ENCODE measurements around the gene CORO2B. TPM values are rescaled to one million over a fixed set of nuclear protein-coding genes. Genes with fewer than 3 reads are reported as not detected.

CORO2B gene
- total and polyA plus RNA-seq, 11 donors = 3.0 to 9.1 (median 5.0) TPM

DNA sequence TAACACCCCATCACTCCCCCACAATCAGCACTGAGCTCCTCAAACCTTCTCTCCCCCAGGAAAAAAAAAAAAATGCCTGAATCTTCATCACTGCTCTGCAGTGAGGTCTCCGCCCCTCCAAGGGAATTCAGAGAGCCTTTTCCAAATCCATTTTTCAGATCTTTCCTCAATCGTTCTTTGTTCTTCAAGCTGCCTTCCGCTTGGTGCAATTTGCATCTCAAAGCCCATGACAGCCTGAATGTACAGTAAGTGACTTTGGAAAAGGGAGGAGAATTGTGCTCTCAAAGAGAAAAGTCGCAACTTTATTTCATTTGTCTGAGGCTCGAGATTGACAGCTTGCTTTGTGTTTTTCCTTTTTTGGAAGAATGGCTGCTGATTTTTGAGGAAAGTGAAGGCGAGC, 75.0 kb downstream of the CORO2B start:
- ATAC-seq (no peak), DNase-seq (no peak)
- intact Hi-C loops (cut with DNase I) = loop anchor here in 3 of 10 donors (5.0 to 10.0 kb wide), 3 partner anchors 82 to 349 kb away; no protein-coding TSS in a partner anchor
- Histone ChIP-seq H3K4me1 (peaks cover 0 to 20% (median 3%) of the 10 kb centered on the region in 12 donors), H3K27me3 (no peaks in the 10 kb centered on the region), H3K36me3 (peaks cover 0 to 4% (median 0%) of the 10 kb centered on the region in 9 donors), H3K4me3 (no peak overlapping the region), H3K27ac (no peak overlapping the region), H3K9me3 (no peaks in the 10 kb centered on the region)
- TF ChIP-seq POLR2A (IDR thresholded peaks at IDR 0.05) = no peak
- 80 to 94% (median 86%) methylated on average over 6 of the region's 6 CpGs for WGBS, 4 donors

GRCh38 chr15:68654786-68655560, 76.2 kb downstream of the CORO2B start:
- 88 to 93% (median 91%) methylated on average over 6 to 8 of the region's 8 CpGs for WGBS, 4 donors
- no peak for DNase-seq
- intact Hi-C loops (cut with DNase I) = loop anchor here in 3 of 10 donors (5.0 to 10.0 kb wide), 3 partner anchors 83 to 350 kb away; no protein-coding TSS in a partner anchor

DNA sequence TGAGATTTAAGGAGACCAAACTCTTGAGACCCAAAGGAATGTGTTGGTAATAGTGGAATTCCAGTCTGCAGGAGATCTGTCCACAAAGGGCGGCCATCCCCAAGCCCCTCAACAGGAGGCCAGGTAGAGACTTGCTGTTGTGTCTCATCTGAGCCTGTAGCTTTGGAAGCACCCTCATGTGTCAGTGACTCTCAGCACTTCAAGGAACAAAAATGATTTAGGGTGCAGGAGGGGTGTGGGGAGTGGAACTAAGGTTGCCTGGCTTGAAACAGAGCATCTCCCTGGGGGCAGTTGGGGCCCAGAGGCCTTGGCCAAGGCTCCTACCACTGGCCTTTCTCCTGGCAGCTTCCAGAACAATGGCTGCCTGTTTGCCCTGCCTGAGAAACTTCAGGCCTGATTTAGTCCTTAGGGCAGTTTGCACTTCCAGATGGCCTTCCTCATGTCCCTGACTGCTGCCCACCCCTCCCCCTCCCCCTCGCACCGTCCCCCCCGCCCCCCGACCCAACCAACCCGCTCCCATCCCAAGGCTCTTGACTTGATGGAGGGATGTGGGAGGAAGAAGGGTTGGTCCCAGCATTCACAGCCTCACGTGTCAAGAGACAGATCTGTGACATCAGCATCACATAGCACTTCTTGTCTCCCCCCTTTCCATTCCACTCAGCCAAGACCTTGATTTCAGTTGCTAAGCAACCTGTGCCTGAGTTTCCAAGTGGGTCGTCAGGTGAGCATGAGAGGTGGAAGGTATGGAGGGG, 77.1 kb downstream of the CORO2B start:
- TF ChIP-seq CTCF (IDR thresholded peaks at IDR 0.05) = no peak
- TF ChIP-seq POLR2A (IDR thresholded peaks at IDR 0.05) = no peak
- WGBS, 4 donors = 74 to 82% (median 78%) methylated on average over 3 to 8 of the region's 8 CpGs
- no peaks in the 10 kb centered on the region for H3K9me3 ChIP-seq
- peaks cover 0 to 20% (median 6%) of the 10 kb centered on the region in 12 donors for H3K4me1 ChIP-seq
- H3K36me3 ChIP-seq = no peaks in the 10 kb centered on the region
- DNase-seq (no peak), ATAC-seq (no peak)
- no peak overlapping the region for H3K4me3 ChIP-seq
- no peak overlapping the region for H3K27ac ChIP-seq
- intact Hi-C loops (cut with DNase I) = loop anchor here in 1 of 10 donors (5.0 to 10.0 kb wide), 2 partner anchors 84 to 351 kb away; no protein-coding TSS in a partner anchor
- H3K27me3 ChIP-seq = no peaks in the 10 kb centered on the region

More at GRCh38 chr15:68654786-68655560, 76.2 kb downstream of the CORO2B start:
- H3K27ac ChIP-seq = no peak overlapping the region
- H3K4me1 ChIP-seq = peaks cover 0 to 20% (median 4%) of the 10 kb centered on the region in 12 donors
- H3K27me3 ChIP-seq = no peaks in the 10 kb centered on the region
- ATAC-seq = no peak
- TF ChIP-seq CTCF (IDR thresholded peaks at IDR 0.05) (no peak), POLR2A (IDR thresholded peaks at IDR 0.05) (no peak)
- H3K9me3 ChIP-seq = no peaks in the 10 kb centered on the region
- no peaks in the 10 kb centered on the region for H3K36me3 ChIP-seq
- H3K4me3 ChIP-seq = no peak overlapping the region

GRCh38 chr15:68656438-68656739, 77.6 kb downstream of the CORO2B start:
- DNase-seq (no peak), ATAC-seq (no peak)
- H3K4me3 ChIP-seq = no peak overlapping the region
- H3K36me3 ChIP-seq = no peaks in the 10 kb centered on the region
- no peaks in the 10 kb centered on the region for H3K9me3 ChIP-seq
- H3K4me1 ChIP-seq = peaks cover 0 to 17% (median 6%) of the 10 kb centered on the region in 12 donors
- 93 to 100% (median 100%) methylated on average over 1 of the region's 1 CpG for WGBS, 4 donors
- no peaks in the 10 kb centered on the region for H3K27me3 ChIP-seq
- intact Hi-C loops (cut with DNase I) = loop anchor here in 1 of 10 donors (5.0 to 10.0 kb wide), 2 partner anchors 84 to 352 kb away; no protein-coding TSS in a partner anchor
- TF ChIP-seq CTCF (IDR thresholded peaks at IDR 0.05) (no peak), POLR2A (IDR thresholded peaks at IDR 0.05) (no peak)
- H3K27ac ChIP-seq = no peak overlapping the region
